Gastrocnemius medialis (tissue), 4 donors: Measurements from ENCODE around the gene CACNA2D3. TPM values are rescaled to one million over a fixed set of nuclear protein-coding genes. Genes with fewer than 3 reads are reported as not detected.
A peak's percentile ranks its signal among the peaks of the same experiment; 100 is the strongest.

Source experiments
- ATAC-seq, 2 donors: fragments of 150-250 bp; one replicate each; pipeline ENCODE4 v1.9.1; 2016
- DNase-seq, 2 donors: peaks; one replicate each; pipeline ENCODE4 v3.0.0-alpha.2; 2019
- H3K27ac ChIP-seq, 4 donors: fragments of 200-600 bp; sonication (generic); 1 replicate in 1 of 4; 2 replicates in 3 of 4; pipeline ENCODE4 v1.5.1; 2016 to 2018; ENCODE audit warnings: mild to moderate bottlenecking in 2 of 4, moderate library complexity in 1 of 4
- H3K27me3 ChIP-seq, 3 donors: fragments of 200-600 bp; sonication (generic) in 2 of 3; 1 replicate in 1 of 3; 2 replicates in 2 of 3; pipeline versions ENCODE4 v1.5.1 to v1.6.0; 2016 to 2019; ENCODE audit warnings: mild to moderate bottlenecking in 1 of 3, moderate library complexity in 1 of 3
- H3K36me3 ChIP-seq, 2 donors: fragments of 200-600 bp; sonication (generic) in 1 of 2; one replicate each; pipeline ENCODE4 v1.5.1; 2017 to 2018
- H3K4me1 ChIP-seq, 2 donors: fragments of 200-600 bp; sonication (generic) in 1 of 2; one replicate each; pipeline ENCODE4 v1.5.1; 2016 to 2017; ENCODE audit warnings: mild to moderate bottlenecking in 2 of 2
- H3K4me3 ChIP-seq, 4 donors: fragments of 200-600 bp; sonication (generic) in 3 of 4; 1 replicate in 1 of 4; 2 replicates in 3 of 4; pipeline ENCODE4 v1.5.1; 2016 to 2019; ENCODE audit warnings: mild to moderate bottlenecking in 2 of 4
- H3K9me3 ChIP-seq, 3 donors: fragments of 200-600 bp; sonication (generic) in 2 of 3; 1 replicate in 1 of 3; 2 replicates in 2 of 3; pipeline ENCODE4 v1.5.1; 2016 to 2019
- CTCF ChIP-seq, 5 experiments: fragments of 450-650 bp in 3 of 5; fragments of 200-600 bp in 2 of 5; sonication (generic) in 2 of 5; IDR thresholded peaks in 4 of 5; conservative IDR thresholded peaks in 1 of 5; 1 replicate in 4 of 5; 2 replicates in 1 of 5; pipeline ENCODE4 v1.5.1; 2016 to 2019; ENCODE audit warnings: antibody characterized with exemption in 5 of 5, mild to moderate bottlenecking in 3 of 5, moderate library complexity in 3 of 5
- POLR2A ChIP-seq, 2 donors: fragments of 450-650 bp; IDR thresholded peaks; one replicate each; pipeline ENCODE4 v1.6.1; 2017; ENCODE audit warnings: antibody characterized with exemption in 2 of 2, mild to moderate bottlenecking in 2 of 2, moderate library complexity in 2 of 2
- in situ Hi-C, 4 donors: fragments of 200-750 bp; cut with MboI; loops; one replicate each; pipeline versions ENCODE4 v1.15.0 to v1.8.0; 2017; ENCODE audit warnings: low sequenced_read_pairs in 4 of 4
- intact Hi-C: fragments of 100-400 bp; cut with DNase I; formaldehyde crosslinking; loops from one replicate; pipeline ENCODE4 v1.15.1; 2023; ENCODE audit warnings: low total_unique reads
- total RNA-seq, 4 donors: library from RNA; depleted of rRNA; stranded (reverse); fragments of >200 nt; gene quantifications; one replicate each; pipeline versions ENCODE4 v1.1.0 to v1.2.3, GENCODE V29; 2016

Gene CACNA2D3
- total RNA-seq, 4 donors from 2014 or later, result 4.7 to 14.4 (median 7.1) TPM

- no peaks in the 10 kb centered on the region for H3K4me1 ChIP-seq
- TF ChIP-seq CTCF (IDR thresholded peaks at IDR 0.05 in 4 of 5, conservative IDR thresholded peaks at IDR 0.05 in 1 of 5) (no peak), POLR2A (IDR thresholded peaks at IDR 0.05) (no peak)
- ATAC-seq (no peak), DNase-seq (no peak)
- no peaks in the 10 kb centered on the region for H3K9me3 ChIP-seq
- in situ Hi-C loops, result no loop called here
- H3K36me3 ChIP-seq, result no peaks in the 10 kb centered on the region
- intact Hi-C loops, result no loop called here
- no peak overlapping the region for H3K4me3 ChIP-seq
- no peak overlapping the region for H3K27ac ChIP-seq
- H3K27me3 ChIP-seq, result peaks cover 9 to 17% (median 14%) of the 10 kb centered on the region in 3 donors
These were observed 38.4 kb upstream of the CACNA2D3 start for GRCh38 chr3:54083921-54084320.

GRCh38 chr3:54085936-54086335 is 36.4 kb upstream of the CACNA2D3 start:
- ATAC-seq (no peak), DNase-seq (no peak)
- in situ Hi-C loops, result no loop called here
- TF ChIP-seq POLR2A (IDR thresholded peaks at IDR 0.05), result no peak
- no peak for TF ChIP-seq CTCF (IDR thresholded peaks at IDR 0.05 in 4 of 5, conservative IDR thresholded peaks at IDR 0.05 in 1 of 5)
- Histone ChIP-seq H3K9me3 (no peaks in the 10 kb centered on the region), H3K36me3 (no peaks in the 10 kb centered on the region), H3K4me3 (no peak overlapping the region), H3K27ac (no peak overlapping the region), H3K4me1 (no peaks in the 10 kb centered on the region), H3K27me3 (peaks cover 11 to 17% (median 16%) of the 10 kb centered on the region in 3 donors)
- intact Hi-C loops, result no loop called here

GRCh38 chr3:54086652-54087405 is 35.5 kb upstream of the CACNA2D3 start:
- intact Hi-C loops, result no loop called here
- TF ChIP-seq CTCF (IDR thresholded peaks at IDR 0.05 in 4 of 5, conservative IDR thresholded peaks at IDR 0.05 in 1 of 5) (no peak), POLR2A (IDR thresholded peaks at IDR 0.05) (no peak)
- Histone ChIP-seq H3K9me3 (no peaks in the 10 kb centered on the region), H3K27me3 (peaks cover 11 to 17% (median 16%) of the 10 kb centered on the region in 3 donors), H3K4me3 (no peak overlapping the region), H3K36me3 (no peaks in the 10 kb centered on the region), H3K4me1 (no peaks in the 10 kb centered on the region), H3K27ac (no peak overlapping the region)
- DNase-seq, result no peak
- in situ Hi-C loops, result no loop called here
- ATAC-seq, result no peak

- Histone ChIP-seq H3K27me3 (peaks cover 11 to 17% (median 16%) of the 10 kb centered on the region in 3 donors), H3K27ac (no peak overlapping the region), H3K36me3 (no peaks in the 10 kb centered on the region), H3K4me3 (peak overlapping the region in 3 of 4 donors; percentile 22 to 47 (median 31)), H3K9me3 (no peaks in the 10 kb centered on the region), H3K4me1 (no peaks in the 10 kb centered on the region)
- in situ Hi-C loops, result no loop called here
- no peak for DNase-seq
- intact Hi-C loops, result no loop called here
- ATAC-seq, result no peak
- TF ChIP-seq POLR2A (IDR thresholded peaks at IDR 0.05), result no peak
- TF ChIP-seq CTCF (IDR thresholded peaks at IDR 0.05 in 4 of 5, conservative IDR thresholded peaks at IDR 0.05 in 1 of 5), result no peak
These were observed 34.6 kb upstream of the CACNA2D3 start for GRCh38 chr3:54087581-54088410.
